ENCODE data around the gene GIMAP1. TPM values are rescaled to one million over a fixed set of nuclear protein-coding genes. Genes with fewer than 3 reads are reported as not detected.

GIMAP1 gene
- total RNA-seq, 1 donor from 2014 or later: not detected

DNA sequence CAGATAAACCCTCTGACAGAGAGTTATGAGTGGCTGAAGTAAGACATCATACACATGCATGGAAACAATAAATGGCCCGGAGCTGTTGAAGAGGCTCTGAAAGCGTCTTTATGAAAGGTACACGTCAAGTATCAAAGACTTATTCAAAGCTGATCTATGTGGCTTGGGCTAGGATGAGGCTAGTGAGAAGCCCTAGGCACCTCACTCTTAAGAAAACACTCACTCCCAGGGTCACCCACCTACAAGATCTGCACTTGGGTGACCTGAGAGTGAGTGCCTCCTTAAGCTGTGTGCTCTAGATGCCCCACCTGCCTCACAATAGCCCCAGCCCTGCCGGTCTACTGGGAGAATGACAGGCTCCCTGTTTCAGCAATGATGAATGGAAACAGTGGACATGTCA lies 1.1 kb upstream of the GIMAP1 start:
- FAIRE-seq (no peak), DNase-seq (ENCODE audit: low read depth) (no peak)
- H3K27me3 ChIP-seq (ENCODE audit: control insufficient read depth, insufficient read depth, low read length): no peaks in the 10 kb centered on the region
- TF ChIP-seq, protein P1, sequence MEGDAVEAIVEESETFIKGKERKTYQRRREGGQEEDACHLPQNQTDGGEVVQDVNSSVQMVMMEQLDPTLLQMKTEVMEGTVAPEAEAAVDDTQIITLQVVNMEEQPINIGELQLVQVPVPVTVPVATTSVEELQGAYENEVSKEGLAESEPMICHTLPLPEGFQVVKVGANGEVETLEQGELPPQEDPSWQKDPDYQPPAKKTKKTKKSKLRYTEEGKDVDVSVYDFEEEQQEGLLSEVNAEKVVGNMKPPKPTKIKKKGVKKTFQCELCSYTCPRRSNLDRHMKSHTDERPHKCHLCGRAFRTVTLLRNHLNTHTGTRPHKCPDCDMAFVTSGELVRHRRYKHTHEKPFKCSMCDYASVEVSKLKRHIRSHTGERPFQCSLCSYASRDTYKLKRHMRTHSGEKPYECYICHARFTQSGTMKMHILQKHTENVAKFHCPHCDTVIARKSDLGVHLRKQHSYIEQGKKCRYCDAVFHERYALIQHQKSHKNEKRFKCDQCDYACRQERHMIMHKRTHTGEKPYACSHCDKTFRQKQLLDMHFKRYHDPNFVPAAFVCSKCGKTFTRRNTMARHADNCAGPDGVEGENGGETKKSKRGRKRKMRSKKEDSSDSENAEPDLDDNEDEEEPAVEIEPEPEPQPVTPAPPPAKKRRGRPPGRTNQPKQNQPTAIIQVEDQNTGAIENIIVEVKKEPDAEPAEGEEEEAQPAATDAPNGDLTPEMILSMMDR (IDR thresholded peaks at IDR 0.05; ENCODE audit: insufficient read depth, low read length, severe bottlenecking): no peak
- H3K4me3 ChIP-seq (ENCODE audit: low read depth, low read length): no peak overlapping the region
- no peaks in the 10 kb centered on the region for H3K36me3 ChIP-seq (ENCODE audit: control insufficient read depth, insufficient read depth, low read length)

DNA sequence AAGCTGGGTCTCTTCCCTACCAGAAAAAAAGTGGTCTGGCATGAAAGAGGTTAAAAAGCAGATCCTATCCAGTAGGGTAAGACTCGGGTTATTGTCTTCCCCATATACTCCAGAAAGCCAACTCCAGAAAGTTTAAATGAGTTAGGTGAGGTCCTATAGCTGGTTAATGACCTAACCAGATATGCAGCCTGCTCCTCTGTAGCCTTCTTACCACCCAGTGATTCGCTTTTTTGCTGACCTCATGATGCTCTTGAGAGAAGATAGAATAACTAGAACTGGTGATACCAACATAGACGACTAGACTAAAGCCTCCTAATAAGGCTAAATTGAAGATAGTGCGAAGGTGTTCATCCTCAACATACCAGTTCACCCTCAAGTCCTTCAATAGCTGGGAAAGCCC lies 675 bp upstream of the GIMAP1 start:
- Histone ChIP-seq H3K4me3 (ENCODE audit: low read depth, low read length) (no peak overlapping the region), H3K36me3 (ENCODE audit: control insufficient read depth, insufficient read depth, low read length) (no peaks in the 10 kb centered on the region), H3K27me3 (ENCODE audit: control insufficient read depth, insufficient read depth, low read length) (no peaks in the 10 kb centered on the region)
- FAIRE-seq (no peak), DNase-seq (ENCODE audit: low read depth) (no peak)
- TF ChIP-seq, protein P1 (IDR thresholded peaks at IDR 0.05; ENCODE audit: insufficient read depth, low read length, severe bottlenecking): no peak

DNA sequence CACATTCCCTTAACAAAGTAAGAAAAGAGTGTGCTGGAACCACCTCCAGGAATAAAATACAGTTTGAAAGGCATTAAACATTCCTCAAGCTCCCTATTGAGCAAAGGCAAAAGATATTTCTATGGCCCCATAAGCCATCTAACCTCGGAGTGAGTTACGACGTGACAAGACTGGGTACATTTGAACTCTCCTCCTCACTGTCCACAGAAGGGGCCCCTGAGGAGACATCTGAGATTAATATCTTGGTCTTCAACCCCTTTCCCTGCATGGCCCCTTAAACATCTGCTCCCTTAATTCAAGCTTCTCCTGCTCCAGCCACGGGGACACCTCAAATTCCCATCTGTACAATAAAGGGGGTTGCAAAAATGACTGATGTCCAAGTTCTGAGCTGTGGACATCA lies 526 bp downstream of the GIMAP1 start:
- TF ChIP-seq, protein P1 (IDR thresholded peaks at IDR 0.05; ENCODE audit: insufficient read depth, low read length, severe bottlenecking): no peak
- Histone ChIP-seq H3K36me3 (ENCODE audit: control insufficient read depth, insufficient read depth, low read length) (no peaks in the 10 kb centered on the region), H3K4me3 (ENCODE audit: low read depth, low read length) (no peak overlapping the region), H3K27me3 (ENCODE audit: control insufficient read depth, insufficient read depth, low read length) (no peaks in the 10 kb centered on the region)
- DNase-seq (ENCODE audit: low read depth): no peak
- FAIRE-seq: no peak

DNA sequence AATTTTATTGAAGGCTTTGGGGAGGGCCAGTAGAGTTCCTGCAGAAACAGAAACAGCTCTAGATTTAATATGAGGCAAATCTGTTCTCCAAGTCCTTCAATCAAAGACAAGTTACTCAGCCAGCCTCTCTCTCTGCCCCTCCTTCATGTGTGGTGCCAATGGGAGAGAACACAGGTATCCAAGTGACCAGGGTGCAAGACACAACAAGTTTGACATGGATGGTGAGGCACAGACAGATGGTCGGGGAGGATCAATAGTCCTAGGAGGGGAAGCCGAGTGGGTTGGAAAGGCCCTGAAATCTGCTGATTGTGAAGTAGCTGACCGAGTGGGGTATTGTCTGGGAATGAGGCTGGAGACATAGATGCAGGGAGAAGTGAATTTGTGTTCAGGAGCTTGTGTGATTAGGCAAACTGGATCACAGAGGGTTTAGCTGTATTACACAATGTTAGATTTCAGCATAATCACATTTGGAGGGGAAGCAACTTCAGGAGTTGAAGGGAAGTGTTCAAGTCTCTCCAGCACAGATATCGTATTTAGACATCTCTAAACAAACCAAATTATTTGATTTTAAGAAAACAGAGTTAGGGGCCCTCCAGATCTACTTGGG lies 1.5 kb downstream of the GIMAP1 start:
- FAIRE-seq (no peak), DNase-seq (ENCODE audit: low read depth) (no peak)
- TF ChIP-seq, protein P1 (IDR thresholded peaks at IDR 0.05; ENCODE audit: insufficient read depth, low read length, severe bottlenecking): no peak
- H3K36me3 ChIP-seq (ENCODE audit: control insufficient read depth, insufficient read depth, low read length): no peaks in the 10 kb centered on the region
- no peaks in the 10 kb centered on the region for H3K27me3 ChIP-seq (ENCODE audit: control insufficient read depth, insufficient read depth, low read length)
- no peak overlapping the region for H3K4me3 ChIP-seq (ENCODE audit: low read depth, low read length)

DNA sequence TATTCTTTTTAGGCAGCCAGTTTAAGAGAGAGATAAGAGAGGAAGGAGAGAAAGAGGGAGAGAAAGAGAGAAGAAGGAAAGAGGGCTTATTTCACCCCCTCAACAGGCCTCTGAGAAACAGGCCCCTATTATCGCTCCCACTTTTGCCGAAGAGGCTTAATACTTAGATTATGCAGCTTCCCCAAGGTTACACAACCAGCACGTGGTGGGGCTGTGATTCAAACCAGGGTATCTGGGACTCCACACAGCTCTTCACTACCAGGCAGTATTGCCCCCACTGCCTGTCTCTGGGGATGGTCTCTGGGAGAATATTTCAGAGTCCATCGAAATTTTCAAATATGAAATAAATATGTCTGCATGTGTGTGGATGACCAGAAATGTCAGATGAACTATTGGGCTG lies 3.0 kb downstream of the GIMAP1 start:
- Histone ChIP-seq H3K4me3 (ENCODE audit: low read depth, low read length) (no peak overlapping the region), H3K36me3 (ENCODE audit: control insufficient read depth, insufficient read depth, low read length) (no peaks in the 10 kb centered on the region), H3K27me3 (ENCODE audit: control insufficient read depth, insufficient read depth, low read length) (no peaks in the 10 kb centered on the region)
- TF ChIP-seq, protein P1 (IDR thresholded peaks at IDR 0.05; ENCODE audit: insufficient read depth, low read length, severe bottlenecking): no peak
- FAIRE-seq: no peak
- DNase-seq (ENCODE audit: low read depth): no peak
